A673 (cell line): ENCODE data around the gene TEAD3.

ENCODE experiments used
- EZH2 ChIP-seq: fragments of 200-600 bp; sonication (generic); IDR thresholded peaks from 2 replicates; pipeline ENCODE4 v1.6.1; 2017; ENCODE audit warnings: borderline replicate concordance, low read depth, mild to moderate bottlenecking, mixed read lengths, antibody characterized with exemption, low read length; ENCODE audit not compliant: poor library complexity, severe bottlenecking
- TF ChIP-seq, protein P1 (sequence below): fragments of 300-800, 200-600 bp; sonication (generic); conservative IDR thresholded peaks from 2 replicates; pipeline ENCODE4 v1.5.1; 2017; ENCODE audit warnings: low read depth, mild to moderate bottlenecking, antibody characterized with exemption, low read length, moderate library complexity, mixed read lengths

- TF ChIP-seq, protein P1, sequence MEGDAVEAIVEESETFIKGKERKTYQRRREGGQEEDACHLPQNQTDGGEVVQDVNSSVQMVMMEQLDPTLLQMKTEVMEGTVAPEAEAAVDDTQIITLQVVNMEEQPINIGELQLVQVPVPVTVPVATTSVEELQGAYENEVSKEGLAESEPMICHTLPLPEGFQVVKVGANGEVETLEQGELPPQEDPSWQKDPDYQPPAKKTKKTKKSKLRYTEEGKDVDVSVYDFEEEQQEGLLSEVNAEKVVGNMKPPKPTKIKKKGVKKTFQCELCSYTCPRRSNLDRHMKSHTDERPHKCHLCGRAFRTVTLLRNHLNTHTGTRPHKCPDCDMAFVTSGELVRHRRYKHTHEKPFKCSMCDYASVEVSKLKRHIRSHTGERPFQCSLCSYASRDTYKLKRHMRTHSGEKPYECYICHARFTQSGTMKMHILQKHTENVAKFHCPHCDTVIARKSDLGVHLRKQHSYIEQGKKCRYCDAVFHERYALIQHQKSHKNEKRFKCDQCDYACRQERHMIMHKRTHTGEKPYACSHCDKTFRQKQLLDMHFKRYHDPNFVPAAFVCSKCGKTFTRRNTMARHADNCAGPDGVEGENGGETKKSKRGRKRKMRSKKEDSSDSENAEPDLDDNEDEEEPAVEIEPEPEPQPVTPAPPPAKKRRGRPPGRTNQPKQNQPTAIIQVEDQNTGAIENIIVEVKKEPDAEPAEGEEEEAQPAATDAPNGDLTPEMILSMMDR = no peak
- TF ChIP-seq EZH2 = no peak
Observed at GRCh38 chr6:35483893-35484645, 12.8 kb downstream of the TEAD3 start.
